OCI-LY1 (cell line): Measurements from ENCODE around the gene IGF2BP3.

Experiments used
- H2AFZ ChIP-seq: fragments of 200-600 bp; sonication (generic), shearing (Covaris generic); 2 replicates; pipeline ENCODE4 v1.6.0; 2014; ENCODE audit warnings: antibody characterized with exemption, mild to moderate bottlenecking, low read length
- H3F3A ChIP-seq: fragments of 200-600 bp; sonication (generic), shearing (Covaris generic); 2 replicates; pipeline ENCODE4 v1.6.0; 2014; ENCODE audit warnings: mild to moderate bottlenecking, antibody characterized with exemption, low read length, moderate library complexity; ENCODE audit not compliant: insufficient read depth
- H3K27ac ChIP-seq: fragments of 200-600 bp; sonication (generic); 2 replicates; pipeline ENCODE4 v1.5.1; 2014; ENCODE audit warnings: low read length, mixed run types, mild to moderate bottlenecking, low read depth; ENCODE audit not compliant: poor library complexity, severe bottlenecking
- H3K27me3 ChIP-seq: fragments of 200-600 bp; sonication (generic); 2 replicates; pipeline ENCODE4 v1.6.0; 2014; ENCODE audit warnings: antibody characterized with exemption, mild to moderate bottlenecking, low read length, moderate library complexity; ENCODE audit not compliant: insufficient read depth
- H3K36me3 ChIP-seq: fragments of 200-600 bp; sonication (generic); 2 replicates; pipeline ENCODE4 v1.6.1; 2014; ENCODE audit warnings: mild to moderate bottlenecking, antibody characterized with exemption, low read length, moderate library complexity, mixed read lengths; ENCODE audit not compliant: insufficient read depth
- H3K4me1 ChIP-seq: fragments of 200-600 bp; sonication (generic); 2 replicates; pipeline ENCODE4 v1.5.1; 2014; ENCODE audit warnings: mild to moderate bottlenecking, low read length, moderate library complexity; ENCODE audit not compliant: insufficient read depth, severe bottlenecking
- H3K4me2 ChIP-seq: fragments of 200-600 bp; sonication (generic), shearing (Covaris generic); 2 replicates; pipeline ENCODE4 v1.6.1; 2014; ENCODE audit warnings: low read length
- H3K4me3 ChIP-seq: fragments of 200-600 bp; sonication (generic); 2 replicates; pipeline ENCODE4 v1.5.1; 2014; ENCODE audit warnings: low read length, low read depth, mild to moderate bottlenecking, mixed read lengths; ENCODE audit not compliant: poor library complexity, severe bottlenecking
- H3K79me2 ChIP-seq: fragments of 200-600 bp; shearing (Covaris generic); 2 replicates; pipeline ENCODE4 v1.6.1; 2016; ENCODE audit warnings: mixed run types, low read length, mixed read lengths; ENCODE audit not compliant: insufficient read depth
- H3K9ac ChIP-seq: fragments of 200-600 bp; sonication (generic), shearing (Covaris generic); 2 replicates; pipeline ENCODE4 v1.6.1; 2014; ENCODE audit warnings: mild to moderate bottlenecking, low read length, mixed read lengths
- H3K9me2 ChIP-seq: fragments of 200-600 bp; sonication (generic), shearing (Covaris generic); 2 replicates; pipeline ENCODE4 v1.6.1; 2014; ENCODE audit warnings: low read depth, mild to moderate bottlenecking, low read length, mixed read lengths
- H3K9me3 ChIP-seq: fragments of 200-600 bp; shearing (Covaris generic); 2 replicates; pipeline ENCODE4 v1.6.1; 2014; ENCODE audit warnings: low read length, mixed read lengths
- H4K20me1 ChIP-seq: fragments of 200-600 bp; sonication (generic), shearing (Covaris generic); 2 replicates; pipeline ENCODE4 v1.6.0; 2016; ENCODE audit warnings: mild to moderate bottlenecking, low read length; ENCODE audit not compliant: insufficient read depth
- EZH2 ChIP-seq: fragments of 200-600 bp; sonication (generic), shearing (Covaris generic); IDR thresholded peaks from 2 replicates; pipeline ENCODE4 v1.8.0; 2017; ENCODE audit warnings: borderline replicate concordance, mixed run types, mild to moderate bottlenecking, antibody characterized with exemption, low read length, moderate library complexity, mixed read lengths
- TF ChIP-seq, protein P1 (sequence below): fragments of 200-600 bp; sonication (generic), shearing (Covaris generic); IDR thresholded peaks from 2 replicates; pipeline ENCODE4 v1.5.1; 2017; ENCODE audit warnings: mild to moderate bottlenecking, antibody characterized with exemption, low read length, moderate library complexity, mixed read lengths

The IGF2BP3 gene

DNA sequence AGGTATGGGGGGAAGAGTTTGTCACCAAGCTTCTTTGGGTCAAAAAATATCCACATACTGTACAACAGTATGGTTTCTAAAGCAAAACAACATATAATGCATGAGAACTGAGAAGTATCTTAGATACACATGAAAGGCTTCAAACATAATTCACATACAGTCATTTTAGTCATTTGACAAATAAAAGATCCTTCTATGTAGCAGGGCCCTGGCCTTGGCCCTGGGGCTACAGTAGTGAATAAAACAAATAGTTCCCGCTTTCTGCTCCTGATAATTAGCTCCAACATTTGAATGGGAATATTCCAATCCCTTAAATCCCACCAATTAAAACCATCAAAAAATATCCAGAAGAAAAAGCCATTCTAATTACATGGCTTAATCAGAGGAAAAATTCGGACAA is 119.8 kb downstream of the IGF2BP3 start:
- no peaks in the 10 kb centered on the region for H3K27me3 ChIP-seq
- H3F3A ChIP-seq, result no peaks in the 10 kb centered on the region
- no peaks in the 10 kb centered on the region for H3K9me2 ChIP-seq
- TF ChIP-seq, protein P1, sequence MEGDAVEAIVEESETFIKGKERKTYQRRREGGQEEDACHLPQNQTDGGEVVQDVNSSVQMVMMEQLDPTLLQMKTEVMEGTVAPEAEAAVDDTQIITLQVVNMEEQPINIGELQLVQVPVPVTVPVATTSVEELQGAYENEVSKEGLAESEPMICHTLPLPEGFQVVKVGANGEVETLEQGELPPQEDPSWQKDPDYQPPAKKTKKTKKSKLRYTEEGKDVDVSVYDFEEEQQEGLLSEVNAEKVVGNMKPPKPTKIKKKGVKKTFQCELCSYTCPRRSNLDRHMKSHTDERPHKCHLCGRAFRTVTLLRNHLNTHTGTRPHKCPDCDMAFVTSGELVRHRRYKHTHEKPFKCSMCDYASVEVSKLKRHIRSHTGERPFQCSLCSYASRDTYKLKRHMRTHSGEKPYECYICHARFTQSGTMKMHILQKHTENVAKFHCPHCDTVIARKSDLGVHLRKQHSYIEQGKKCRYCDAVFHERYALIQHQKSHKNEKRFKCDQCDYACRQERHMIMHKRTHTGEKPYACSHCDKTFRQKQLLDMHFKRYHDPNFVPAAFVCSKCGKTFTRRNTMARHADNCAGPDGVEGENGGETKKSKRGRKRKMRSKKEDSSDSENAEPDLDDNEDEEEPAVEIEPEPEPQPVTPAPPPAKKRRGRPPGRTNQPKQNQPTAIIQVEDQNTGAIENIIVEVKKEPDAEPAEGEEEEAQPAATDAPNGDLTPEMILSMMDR, result no peak
- TF ChIP-seq EZH2, result no peak
- H4K20me1 ChIP-seq, result no peaks in the 10 kb centered on the region
- no peak overlapping the region for H3K4me2 ChIP-seq
- no peak overlapping the region for H3K27ac ChIP-seq
- H3K4me3 ChIP-seq, result no peak overlapping the region
- H3K36me3 ChIP-seq, result peaks cover 53% of the 10 kb centered on the region
- H3K9ac ChIP-seq, result no peak overlapping the region
- H3K79me2 ChIP-seq, result no peaks in the 10 kb centered on the region
- H3K4me1 ChIP-seq, result peaks cover 29% of the 10 kb centered on the region
- H2AFZ ChIP-seq, result no peak overlapping the region
- H3K9me3 ChIP-seq, result no peaks in the 10 kb centered on the region

DNA sequence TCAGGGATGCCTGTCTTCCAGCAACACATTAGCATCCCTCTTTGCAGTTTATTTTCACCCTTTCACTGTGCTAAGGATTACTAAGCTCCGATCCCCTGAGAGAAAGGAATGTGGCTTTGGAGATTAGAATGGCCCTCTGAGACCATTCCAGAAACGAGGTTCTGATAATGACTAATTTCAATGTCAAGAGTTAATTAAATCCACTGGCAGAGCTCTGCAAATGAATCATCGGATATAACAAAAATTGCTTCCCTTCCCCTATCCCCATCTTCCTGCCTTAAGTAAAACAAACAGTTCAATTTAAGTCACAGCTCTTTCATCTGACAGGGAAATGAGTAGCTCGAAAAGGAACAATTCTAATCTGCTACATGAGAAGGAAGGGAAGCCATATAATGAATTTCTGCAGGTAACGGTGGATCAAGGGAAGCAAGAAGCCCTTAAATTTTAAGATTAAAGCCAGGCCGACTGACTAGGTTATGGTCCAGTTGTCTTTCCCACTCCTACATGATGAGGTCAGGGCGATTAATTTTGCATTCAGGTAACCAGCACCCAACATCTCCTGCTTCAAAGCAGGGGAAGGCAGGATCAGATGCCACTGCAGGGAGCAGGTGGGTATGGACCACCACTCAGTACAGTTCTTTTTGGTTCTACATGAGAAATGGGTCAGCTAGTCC is 120.7 kb downstream of the IGF2BP3 start:
- Histone ChIP-seq H3K36me3 (peaks cover 59% of the 10 kb centered on the region), H3K4me2 (no peak overlapping the region), H3K9me3 (no peaks in the 10 kb centered on the region), H3K4me3 (no peak overlapping the region), H3K9me2 (no peaks in the 10 kb centered on the region), H3K27ac (no peak overlapping the region), H3K79me2 (no peaks in the 10 kb centered on the region), H3K9ac (no peak overlapping the region), H3K4me1 (peaks cover 29% of the 10 kb centered on the region), H2AFZ (no peak overlapping the region), H3K27me3 (no peaks in the 10 kb centered on the region), H4K20me1 (no peaks in the 10 kb centered on the region), H3F3A (no peaks in the 10 kb centered on the region)
- no peak for TF ChIP-seq EZH2
- TF ChIP-seq, protein P1, result no peak

DNA sequence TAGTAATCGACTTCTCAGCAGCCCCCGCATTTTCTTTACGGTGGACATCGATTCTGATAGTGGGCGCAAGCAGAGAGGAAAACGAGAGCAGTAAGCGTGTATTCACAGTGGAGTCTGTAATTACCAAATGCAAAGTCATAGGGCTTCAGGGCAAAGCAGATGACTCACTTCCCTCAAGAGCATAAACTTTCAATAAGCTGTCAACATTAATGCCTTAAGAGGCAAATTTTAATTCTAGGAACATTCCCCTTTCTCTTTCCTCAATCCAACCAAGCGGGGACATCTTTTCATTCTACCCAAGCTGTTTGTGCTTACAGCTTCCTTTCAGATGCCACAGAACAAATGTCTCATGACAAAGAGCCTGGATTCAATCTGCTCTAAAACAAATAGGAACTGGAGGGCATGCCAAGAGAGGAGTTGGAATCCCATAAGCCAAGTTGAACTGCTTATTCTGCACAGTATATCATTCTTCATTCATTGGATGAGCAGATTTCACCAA is 122.6 kb downstream of the IGF2BP3 start:
- Histone ChIP-seq H4K20me1 (no peaks in the 10 kb centered on the region), H3F3A (no peaks in the 10 kb centered on the region), H3K9me3 (no peaks in the 10 kb centered on the region), H3K4me3 (no peak overlapping the region), H3K4me2 (no peak overlapping the region), H3K9ac (no peak overlapping the region), H2AFZ (no peak overlapping the region), H3K27ac (no peak overlapping the region), H3K27me3 (no peaks in the 10 kb centered on the region), H3K36me3 (peaks cover 74% of the 10 kb centered on the region), H3K79me2 (no peaks in the 10 kb centered on the region), H3K9me2 (no peaks in the 10 kb centered on the region), H3K4me1 (peaks cover 12% of the 10 kb centered on the region)
- TF ChIP-seq EZH2, result no peak
- TF ChIP-seq, protein P1, result no peak
